Endothelial cell of umbilical vein (primary cell): ENCODE data around the gene NSDHL. TPM values are rescaled to one million over a fixed set of nuclear protein-coding genes. Genes with fewer than 3 reads are reported as not detected.
A peak's percentile ranks its signal among the peaks of the same experiment; 100 is the strongest.

Experiments used
- BruUV-seq: library from RNA; stranded (reverse); fragments of 400-500 nt; replicated peaks from 2 replicates; lab custom pipeline; 2021; lab: Mats Ljungman, UMichigan
- CTCF ChIA-PET: fragments of 300-600, 350-600 bp; sonication (Branson Sonifier 250); formaldehyde crosslinking; loops from one replicate; lab custom pipeline; 2021; ENCODE audit warnings: antibody characterized with exemption, inconsistent platforms; lab: Charles Lee
- POLR2A ChIA-PET: fragments of 300-600, 350-600 bp; sonication (Branson Sonifier 250); formaldehyde crosslinking; loops from one replicate; lab custom pipeline; 2021; ENCODE audit warnings: antibody characterized with exemption, inconsistent platforms; lab: Charles Lee
- DNase-seq: peaks from one replicate; pipeline ENCODE4 v3.0.0-alpha.2; 2011; ENCODE audit warnings: low read depth, low spot score
- FAIRE-seq: peaks from 2 replicates; lab custom pipeline; 2011; peaks lifted over from hg19 to GRCh38; lab: Jason Lieb, UNC
- H2AFZ ChIP-seq: 2 replicates; pipeline ENCODE4 v1.6.0; 2012; ENCODE audit warnings: low read depth, low read length, control low read depth, inconsistent platforms
- H3K27ac ChIP-seq: 2 replicates; pipeline ENCODE4 v1.5.1; 2011; ENCODE audit warnings: low read depth, mild to moderate bottlenecking, control low read depth, low read length, moderate library complexity; ENCODE audit not compliant: insufficient read depth
- H3K27me3 ChIP-seq, 2 experiments: 2 replicates each; pipeline versions ENCODE4 v1.6.0 to v1.6.1; 2011; ENCODE audit warnings: low read length in 2 of 2, mixed read lengths in 1 of 2; ENCODE audit not compliant: control insufficient read depth in 2 of 2, insufficient read depth in 2 of 2
- H3K36me3 ChIP-seq, 2 experiments: 2 replicates in 1 of 2; 3 replicates in 1 of 2; pipeline ENCODE4 v1.5.1; 2011; ENCODE audit warnings: low read length in 2 of 2, mild to moderate bottlenecking in 1 of 2, moderate library complexity in 1 of 2; ENCODE audit not compliant: control insufficient read depth in 2 of 2, insufficient read depth in 2 of 2; ENCODE audit errors: extremely low read depth in 1 of 2
- H3K4me1 ChIP-seq: 3 replicates; pipeline ENCODE4 v1.5.1; 2011; ENCODE audit warnings: mild to moderate bottlenecking, low read length; ENCODE audit not compliant: control insufficient read depth, insufficient read depth; ENCODE audit errors: extremely low read depth
- H3K4me2 ChIP-seq: 2 replicates; pipeline ENCODE4 v1.6.1; 2011; ENCODE audit warnings: low read length, control low read depth, mixed read lengths; ENCODE audit not compliant: insufficient read depth
- H3K4me3 ChIP-seq, 3 experiments: fragments of 200-600 bp in 1 of 3; sonication (generic), shearing (Covaris generic) in 1 of 3; replicated peaks in 1 of 3; 2 replicates each; pipeline ENCODE4 v1.5.1; 2011 to 2016; ENCODE audit warnings: control low read depth in 3 of 3, low read length in 3 of 3, mild to moderate bottlenecking in 2 of 3, inconsistent platforms in 1 of 3, low read depth in 1 of 3, moderate library complexity in 1 of 3; ENCODE audit not compliant: insufficient read depth in 1 of 3
- H3K79me2 ChIP-seq: 2 replicates; pipeline ENCODE4 v1.6.0; 2012; ENCODE audit warnings: low read length, inconsistent platforms; ENCODE audit not compliant: control insufficient read depth, insufficient read depth
- H3K9ac ChIP-seq: replicated peaks from 2 replicates; pipeline ENCODE3; 2011; ENCODE audit warnings: low read length, control low read depth; ENCODE audit not compliant: insufficient read depth; ENCODE audit errors: extremely low read depth
- H3K9me1 ChIP-seq: replicated peaks from 3 replicates; pipeline ENCODE4 v1.6.0; 2011; ENCODE audit warnings: mild to moderate bottlenecking, low read length; ENCODE audit not compliant: control insufficient read depth, insufficient read depth; ENCODE audit errors: extremely low read depth
- H3K9me3 ChIP-seq: replicated peaks from 2 replicates; pipeline ENCODE4 v1.5.1; 2012; ENCODE audit warnings: low read length, inconsistent platforms; ENCODE audit not compliant: control insufficient read depth, insufficient read depth
- H4K20me1 ChIP-seq: replicated peaks from 2 replicates; pipeline ENCODE3; 2011; ENCODE audit warnings: mild to moderate bottlenecking, low read length; ENCODE audit not compliant: control insufficient read depth, insufficient read depth; ENCODE audit errors: extremely low read depth
- CTCF ChIP-seq, 2 donors: IDR thresholded peaks; 1 replicate in 1 of 2; 2 replicates in 1 of 2; pipeline ENCODE4 v1.5.1; 2011; ENCODE audit warnings: low read length in 2 of 2, mild to moderate bottlenecking in 2 of 2, moderate library complexity in 2 of 2, control low read depth in 1 of 2, inconsistent platforms in 1 of 2, low read depth in 1 of 2; ENCODE audit not compliant: insufficient read depth in 1 of 2; ENCODE audit errors: extremely low read depth in 1 of 2
- EZH2 ChIP-seq: IDR thresholded peaks from 2 replicates; pipeline ENCODE4 v1.6.1; 2012; ENCODE audit warnings: borderline replicate concordance, low read depth, mild to moderate bottlenecking, moderate library complexity, low read length, inconsistent platforms; ENCODE audit not compliant: severe bottlenecking
- FOS ChIP-seq: IDR thresholded peaks from 2 replicates; pipeline ENCODE4 v1.6.1; 2011; ENCODE audit warnings: mild to moderate bottlenecking, low read length, moderate library complexity, borderline replicate concordance; ENCODE audit not compliant: insufficient read depth
- GATA2 ChIP-seq: IDR thresholded peaks from 2 replicates; pipeline ENCODE4 v1.7.0; 2011; ENCODE audit warnings: low read depth, mild to moderate bottlenecking, moderate library complexity, mixed read lengths, low read length; ENCODE audit not compliant: insufficient read length, insufficient read depth
- JUN ChIP-seq: IDR thresholded peaks from 2 replicates; pipeline ENCODE4 v1.6.1; 2011; ENCODE audit warnings: borderline replicate concordance, low read depth; ENCODE audit not compliant: insufficient read length, insufficient read depth
- MYC ChIP-seq: IDR thresholded peaks from one replicate; pipeline ENCODE4 v1.6.1; 2011; ENCODE audit warnings: mild to moderate bottlenecking, low read depth, low read length
- POLR2A ChIP-seq: IDR thresholded peaks from 2 replicates; pipeline ENCODE4 v1.6.1; 2012; ENCODE audit warnings: low read depth, mild to moderate bottlenecking, control low read depth, low read length
- POLR2AphosphoS5 ChIP-seq: IDR thresholded peaks from 2 replicates; pipeline ENCODE4 v1.6.1; 2012; ENCODE audit warnings: low read depth, mild to moderate bottlenecking, control low read depth, low read length, moderate library complexity; ENCODE audit not compliant: insufficient read depth
- dilution Hi-C: fragments of 300-500 bp; cut with MboI; formaldehyde crosslinking; loops from one replicate; pipeline ENCODE4 v1.15.0; 2019; ENCODE audit warnings: low sequenced_read_pairs; ENCODE audit not compliant: extremely low pct_ligation_motif_present
- intact Hi-C: fragments of 100-400 bp; cut with micrococcal nuclease; formaldehyde crosslinking; loops from one replicate; pipeline ENCODE4 v1.10.0; 2022
- polyA plus RNA-seq, 4 experiments: library from polyadenylated mRNA; depleted of rRNA in 3 of 4; stranded (reverse) in 3 of 4; unstranded in 1 of 4; fragments of >200 nt; gene quantifications; 2 replicates each; pipeline versions ENCODE4 v1.2.1 to v1.2.3, GENCODE V29; 2011 to 2012; ENCODE audit warnings: missing spikeins in 1 of 4
- total RNA-seq: library from RNA; stranded (reverse); gene quantifications from 2 replicates; pipeline ENCODE4 v1.2.3, GENCODE V29; 2021
- TF ChIP-seq, protein P1 (sequence below): IDR thresholded peaks from 2 replicates; pipeline ENCODE4 v1.6.1; 2011; ENCODE audit not compliant: insufficient read depth, insufficient read length

Gene NSDHL
- total and polyA plus RNA-seq, 2 donors (not counting 3 experiments of a cell fraction or from before 2014, with no cell fraction given) = 40.0 to 43.7 TPM

DNA sequence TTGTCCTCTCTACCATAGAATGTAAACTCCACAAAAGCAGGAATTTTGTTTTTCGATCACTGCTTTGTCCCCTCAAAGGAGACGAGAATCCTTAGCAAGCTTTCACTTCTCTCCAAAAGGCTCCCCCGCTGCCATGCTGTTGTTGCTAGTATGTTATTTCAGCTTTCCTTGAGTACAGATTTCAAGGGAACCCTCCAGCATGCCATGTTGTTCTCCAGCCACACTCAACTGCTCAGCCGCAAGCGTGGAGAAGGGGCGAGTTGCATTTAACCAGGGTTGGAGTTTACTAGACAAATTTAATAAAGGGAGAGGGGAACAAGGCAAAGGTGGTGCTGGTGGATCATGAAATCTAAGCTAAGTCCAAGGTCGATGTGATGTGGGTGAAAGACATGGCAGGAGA lies 23.1 kb downstream of the NSDHL start:
- no TSS peak for BruUV-seq
- H3K27ac ChIP-seq = no peak overlapping the region
- H3K9me3 ChIP-seq = no peaks in the 10 kb centered on the region
- TF ChIP-seq POLR2A (no peak), MYC (no peak), EZH2 (no peak), POLR2AphosphoS5 (no peak), JUN (no peak), CTCF (IDR thresholded peaks at IDR 0.05; ENCODE audit: extremely low read depth in 1 of 2, insufficient read depth in 1 of 2, low read depth in 1 of 2, low read length in 2 of 2) (no peak), FOS (no peak), GATA2 (no peak)
- TF ChIP-seq, protein P1, sequence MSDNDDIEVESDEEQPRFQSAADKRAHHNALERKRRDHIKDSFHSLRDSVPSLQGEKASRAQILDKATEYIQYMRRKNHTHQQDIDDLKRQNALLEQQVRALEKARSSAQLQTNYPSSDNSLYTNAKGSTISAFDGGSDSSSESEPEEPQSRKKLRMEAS = no peak
- H4K20me1 ChIP-seq = no peaks in the 10 kb centered on the region
- no peak overlapping the region for H3K9ac ChIP-seq
- intact Hi-C loops = no loop called here
- ChIA-PET POLR2A (no interaction called here), CTCF (no interaction called here)
- dilution Hi-C loops = no loop called here
- H3K79me2 ChIP-seq = no peaks in the 10 kb centered on the region
- no peak overlapping the region for H2AFZ ChIP-seq
- no peak overlapping the region for H3K4me2 ChIP-seq
- DNase-seq = no peak
- H3K9me1 ChIP-seq = no peaks in the 10 kb centered on the region
- H3K27me3 ChIP-seq = no peaks in the 10 kb centered on the region
- FAIRE-seq = peak; percentile 15
- no peak overlapping the region for H3K4me3 ChIP-seq
- H3K36me3 ChIP-seq = peaks cover 0 to 4% of the 10 kb centered on the region in 2 experiments
- no peaks in the 10 kb centered on the region for H3K4me1 ChIP-seq
